ENCODE measurements around the gene NT5DC3. TPM values are rescaled to one million over a fixed set of nuclear protein-coding genes. Genes with fewer than 3 reads are reported as not detected.

Gene NT5DC3
- total and polyA plus RNA-seq, 9 of the 15 experiments (the other 6 are each of a cell fraction or from before 2014, with no cell fraction given) = 6.3 to 33.5 (median 24.5) TPM

DNA sequence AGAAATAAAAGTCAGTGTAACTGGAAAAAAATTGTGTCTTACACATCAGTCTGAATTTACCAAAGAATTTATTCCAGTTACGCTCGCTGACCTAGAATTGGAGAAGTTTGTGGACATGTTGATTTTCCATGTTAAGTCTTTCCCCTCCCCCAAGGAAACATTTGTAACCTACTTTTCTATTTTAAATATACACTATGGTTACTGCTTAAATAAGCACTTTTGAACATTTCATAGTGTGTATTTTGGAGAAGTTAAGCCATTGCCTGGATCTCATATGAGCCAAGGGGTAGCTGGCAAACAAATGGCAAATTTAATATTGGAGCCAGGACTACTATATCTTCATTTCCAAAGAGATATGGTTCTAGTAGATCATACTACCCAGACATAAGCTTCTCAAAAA, 42.9 kb upstream of the NT5DC3 start:
- no TSS peak for BruUV-seq (replicated peaks)
- no peaks in the 10 kb centered on the region for H3K36me3 ChIP-seq (ENCODE audit: control insufficient read depth, insufficient read depth, low read length)
- H3K4me3 ChIP-seq = no peak overlapping the region
- ATAC-seq (no peak), DNase-seq (ENCODE audit: extremely low read depth in 1 of 4, low spot score in 3 of 4) (no peak), FAIRE-seq (no peak)
- no peak overlapping the region for H2AFZ ChIP-seq (ENCODE audit: low read depth, low read length)
- WGBS (ENCODE audit: insufficient coverage, low coverage, missing lambda C conversion rate) = 29% methylated on average over 2 of the region's 2 CpGs
- no peaks in the 10 kb centered on the region for H3K79me2 ChIP-seq (ENCODE audit: control insufficient read depth, insufficient read depth, low read length)
- H3K9ac ChIP-seq (ENCODE audit: insufficient read depth in 1 of 2, low read depth in 2 of 2, low read length in 2 of 2) = no peak overlapping the region
- H3K9me1 ChIP-seq (ENCODE audit: control insufficient read depth, insufficient read depth, low read length) = no peaks in the 10 kb centered on the region
- TF ChIP-seq NR2C2 (CRISPR knock-in tag; IDR thresholded peaks at IDR 0.05) = no peak
- no peak for TF ChIP-seq NR2C2 (tag; IDR thresholded peaks at IDR 0.05)
- TF ChIP-seq, protein P1, sequence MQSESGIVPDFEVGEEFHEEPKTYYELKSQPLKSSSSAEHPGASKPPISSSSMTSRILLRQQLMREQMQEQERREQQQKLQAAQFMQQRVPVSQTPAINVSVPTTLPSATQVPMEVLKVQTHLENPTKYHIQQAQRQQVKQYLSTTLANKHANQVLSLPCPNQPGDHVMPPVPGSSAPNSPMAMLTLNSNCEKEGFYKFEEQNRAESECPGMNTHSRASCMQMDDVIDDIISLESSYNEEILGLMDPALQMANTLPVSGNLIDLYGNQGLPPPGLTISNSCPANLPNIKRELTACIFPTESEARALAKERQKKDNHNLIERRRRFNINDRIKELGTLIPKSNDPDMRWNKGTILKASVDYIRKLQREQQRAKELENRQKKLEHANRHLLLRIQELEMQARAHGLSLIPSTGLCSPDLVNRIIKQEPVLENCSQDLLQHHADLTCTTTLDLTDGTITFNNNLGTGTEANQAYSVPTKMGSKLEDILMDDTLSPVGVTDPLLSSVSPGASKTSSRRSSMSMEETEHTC (IDR thresholded peaks at IDR 0.05) = no peak
- in situ Hi-C loops (cut with MboI) (loop anchor here (10.0 to 25.0 kb wide), 2 partner anchors 221 to 1903 kb away; no protein-coding TSS in a partner anchor), intact Hi-C loops (cut with micrococcal nuclease) (loop anchor here (1.0 to 5.0 kb wide), 3 partner anchors 173 to 473 kb away; no protein-coding TSS in a partner anchor)
- H3K27ac ChIP-seq (ENCODE audit: extremely low read depth, low read depth, low read length) = no peak overlapping the region
- peaks cover 3% of the 10 kb centered on the region; the same call in 1 of the 2 replicates for H4K20me1 ChIP-seq (replicated peaks; ENCODE audit: control insufficient read depth, insufficient read depth, low read length)
- no peak overlapping the region for H3K4me2 ChIP-seq (ENCODE audit: insufficient read depth, low read length)
- H3K4me1 ChIP-seq (replicated peaks in 1 of 2; ENCODE audit: control insufficient read depth in 2 of 2, insufficient read depth in 2 of 2, low read length in 2 of 2) = no peaks in the 10 kb centered on the region
- no peaks in the 10 kb centered on the region for H3K9me3 ChIP-seq (replicated peaks; ENCODE audit: control insufficient read depth, insufficient read depth, low read depth, low read length)
- ChIA-PET CTCF (ENCODE audit: low intra/inter-chr PET ratio) (interaction anchor here (1.0 to 2.0 kb wide), 3 partner anchors 225 to 1499 kb away, joined by 3 to 9 read pairs (median 4); no protein-coding TSS in a partner anchor), POLR2A (interaction anchor here (0.6 to 0.8 kb wide), 2 partner anchors 10 to 92 kb away, joined by 3 to 4 read pairs; no protein-coding TSS in a partner anchor)
- peaks cover 9 to 19% of the 10 kb centered on the region in 2 experiments; a peak in 3 of 5 replicates for H3K27me3 ChIP-seq (ENCODE audit: control insufficient read depth in 2 of 2, insufficient read depth in 2 of 2, low read length in 2 of 2)
